Sigmoid colon (tissue), 4 donors: ENCODE results near the gene MAP3K14.

Experiments
- EP300 ChIP-seq, 4 donors: sonication (generic); formaldehyde crosslinking; IDR thresholded peaks; one replicate each; pipeline ENCODE4 v1.6.1; 2017; ENCODE audit warnings: antibody characterized with exemption in 4 of 4
- POLR2A ChIP-seq, 2 donors: fragments of 450-650 bp; IDR thresholded peaks; one replicate each; pipeline ENCODE4 v1.6.1; 2016; ENCODE audit warnings: antibody characterized with exemption in 2 of 2, mild to moderate bottlenecking in 2 of 2, moderate library complexity in 2 of 2
- TF ChIP-seq, protein P1 (sequence below), 4 experiments: fragments of 450-650 bp in 3 of 4; fragments of 200-600 bp in 1 of 4; IDR thresholded peaks; one replicate each; pipeline ENCODE4 v1.5.1; 2016 to 2019; ENCODE audit warnings: antibody characterized with exemption in 4 of 4, mild to moderate bottlenecking in 3 of 4, moderate library complexity in 2 of 4

DNA sequence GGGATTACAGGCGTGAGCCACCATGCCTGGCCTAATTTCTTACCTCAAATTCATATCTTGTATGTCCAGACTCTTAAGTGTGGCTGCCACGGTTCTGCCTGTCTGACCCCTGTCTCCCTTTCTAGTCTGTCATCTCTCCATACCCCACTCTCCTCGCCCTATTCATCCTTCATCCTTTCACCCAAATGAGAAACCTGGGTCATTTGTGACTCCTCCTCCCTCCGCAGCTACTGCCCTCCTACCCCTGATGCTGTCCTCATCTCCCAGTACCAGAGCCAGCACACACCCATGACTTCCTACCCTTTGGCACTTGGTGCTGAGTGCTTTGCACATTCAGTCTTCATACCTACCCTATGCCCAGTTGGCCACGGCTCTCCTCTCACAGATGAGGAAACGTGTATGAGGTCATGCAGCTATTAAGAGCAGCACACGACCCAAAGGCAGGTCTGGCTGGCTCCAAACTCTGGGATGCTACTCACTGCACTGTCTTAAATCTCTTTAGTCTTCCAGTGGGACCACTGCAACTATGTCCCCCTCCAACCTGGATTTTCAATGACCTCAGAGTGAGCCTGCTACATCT lies 56.5 kb downstream of the MAP3K14 start:
- TF ChIP-seq, protein P1, sequence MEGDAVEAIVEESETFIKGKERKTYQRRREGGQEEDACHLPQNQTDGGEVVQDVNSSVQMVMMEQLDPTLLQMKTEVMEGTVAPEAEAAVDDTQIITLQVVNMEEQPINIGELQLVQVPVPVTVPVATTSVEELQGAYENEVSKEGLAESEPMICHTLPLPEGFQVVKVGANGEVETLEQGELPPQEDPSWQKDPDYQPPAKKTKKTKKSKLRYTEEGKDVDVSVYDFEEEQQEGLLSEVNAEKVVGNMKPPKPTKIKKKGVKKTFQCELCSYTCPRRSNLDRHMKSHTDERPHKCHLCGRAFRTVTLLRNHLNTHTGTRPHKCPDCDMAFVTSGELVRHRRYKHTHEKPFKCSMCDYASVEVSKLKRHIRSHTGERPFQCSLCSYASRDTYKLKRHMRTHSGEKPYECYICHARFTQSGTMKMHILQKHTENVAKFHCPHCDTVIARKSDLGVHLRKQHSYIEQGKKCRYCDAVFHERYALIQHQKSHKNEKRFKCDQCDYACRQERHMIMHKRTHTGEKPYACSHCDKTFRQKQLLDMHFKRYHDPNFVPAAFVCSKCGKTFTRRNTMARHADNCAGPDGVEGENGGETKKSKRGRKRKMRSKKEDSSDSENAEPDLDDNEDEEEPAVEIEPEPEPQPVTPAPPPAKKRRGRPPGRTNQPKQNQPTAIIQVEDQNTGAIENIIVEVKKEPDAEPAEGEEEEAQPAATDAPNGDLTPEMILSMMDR (IDR thresholded peaks at IDR 0.05), result no peak
- no peak for TF ChIP-seq POLR2A (IDR thresholded peaks at IDR 0.05)
- TF ChIP-seq EP300 (IDR thresholded peaks at IDR 0.05), result no peak
